NOMO-1 treated with DMSO at 0.1 percent for 48 hours (cell line): ENCODE measurements around the gene CDKN2C.
"Not testable (repeated sequence)": the region's sequence is repeated elsewhere in the genome, so short reads cannot be mapped to it uniquely, and the experiment has no call there.

Source experiments
- DNase-seq: peaks from one replicate; lab custom pipeline; 2025; ENCODE audit not compliant: unreplicated experiment; lab: John Stamatoyannopoulos, UW

The CDKN2C gene

DNA sequence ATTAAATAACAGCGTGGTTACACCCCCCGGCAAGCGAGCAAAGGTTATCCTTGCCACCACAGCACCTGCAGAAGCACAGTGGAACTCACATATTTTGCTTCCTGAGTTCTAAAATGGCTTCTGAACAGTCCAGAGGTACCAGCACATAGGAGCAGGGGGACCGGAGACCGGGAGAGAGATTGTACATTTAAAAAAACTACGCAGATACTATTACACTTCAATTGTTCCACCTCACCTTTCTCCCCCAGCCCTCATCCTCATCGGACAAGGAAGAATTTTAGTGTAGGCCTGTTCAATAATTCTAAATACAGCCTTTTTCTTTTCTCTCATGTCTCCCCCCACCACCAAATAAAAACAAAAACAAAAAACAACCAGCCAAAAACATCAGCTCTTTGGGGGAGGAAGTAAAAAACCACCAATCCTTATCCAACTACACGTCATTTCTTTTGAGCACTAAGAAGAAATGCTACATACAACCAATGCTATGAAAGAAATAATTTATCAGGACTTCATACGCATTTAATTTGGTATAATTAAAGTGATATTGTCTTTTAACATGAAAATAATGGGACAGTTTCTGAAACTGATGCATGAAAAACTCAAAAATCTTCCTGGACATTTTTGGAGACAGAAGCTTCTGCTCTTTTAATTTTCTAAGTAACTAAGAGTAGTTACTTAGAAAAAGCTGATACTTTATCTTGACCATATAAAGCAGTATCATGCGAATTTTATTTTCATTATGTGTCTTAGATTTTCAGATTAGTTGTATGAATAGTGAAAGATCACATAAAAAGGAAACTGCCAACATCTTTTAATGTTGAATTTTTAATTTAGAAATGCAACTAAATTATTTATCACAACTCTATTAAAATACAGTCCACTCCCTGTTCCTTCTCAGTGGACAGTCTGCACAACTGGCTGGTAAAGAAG lies 9.1 kb downstream of the CDKN2C start:
- DNase-seq: no peak

DNA sequence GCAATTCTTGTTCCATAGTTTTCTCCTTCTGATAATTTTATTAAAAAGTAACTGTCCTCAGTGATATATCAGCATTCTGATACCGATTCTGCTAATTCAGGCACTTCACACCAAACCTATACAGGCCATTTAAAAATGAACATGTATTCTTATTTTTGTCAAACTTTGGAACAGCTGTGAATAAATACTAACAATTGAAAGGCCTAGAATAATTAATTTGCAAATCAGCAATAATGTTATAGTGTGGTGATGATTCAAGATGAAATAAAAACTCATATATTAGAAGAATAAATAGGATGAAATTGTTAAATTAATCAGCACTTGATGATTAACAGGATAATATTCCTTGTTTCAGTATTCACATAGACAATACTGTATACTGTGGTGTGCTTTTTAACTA lies 9.9 kb downstream of the CDKN2C start:
- no peak for DNase-seq

DNA sequence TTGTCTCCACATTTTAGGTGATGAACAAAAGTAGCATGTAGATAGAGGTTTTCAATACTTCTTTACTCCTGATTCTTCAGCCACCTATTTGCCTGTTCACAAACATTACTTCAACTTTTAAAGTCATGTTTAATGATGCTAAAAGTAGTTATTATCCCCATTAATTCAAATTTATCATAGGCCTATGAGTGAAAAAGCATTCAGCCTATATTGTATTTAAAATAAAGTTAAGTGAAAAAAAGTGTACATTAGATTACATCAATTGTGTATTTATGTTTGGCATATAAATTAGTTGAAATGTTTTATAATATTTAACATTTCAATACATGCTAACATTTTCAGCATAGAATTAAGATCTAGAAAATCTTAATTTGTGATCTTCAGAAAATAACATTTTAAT lies 10.5 kb downstream of the CDKN2C start:
- DNase-seq: no peak

DNA sequence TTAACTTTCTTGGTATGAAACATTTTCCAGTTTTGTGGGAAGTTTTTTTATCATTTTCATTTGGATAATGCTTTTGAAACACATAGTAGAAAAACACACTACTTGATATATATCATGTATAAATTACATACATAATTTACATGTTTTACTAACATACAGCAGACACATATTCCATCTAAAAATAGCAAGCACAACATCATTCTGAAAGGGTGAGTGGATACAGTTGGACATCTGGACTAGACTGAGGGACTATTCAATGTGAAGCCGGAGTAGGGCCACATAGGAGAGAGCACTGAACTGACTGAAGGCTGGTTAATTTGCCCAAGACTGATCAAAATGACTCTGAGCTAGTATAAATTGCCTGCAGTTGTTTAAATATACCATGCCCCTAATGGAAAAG lies 11.7 kb downstream of the CDKN2C start:
- DNase-seq: no peak

DNA sequence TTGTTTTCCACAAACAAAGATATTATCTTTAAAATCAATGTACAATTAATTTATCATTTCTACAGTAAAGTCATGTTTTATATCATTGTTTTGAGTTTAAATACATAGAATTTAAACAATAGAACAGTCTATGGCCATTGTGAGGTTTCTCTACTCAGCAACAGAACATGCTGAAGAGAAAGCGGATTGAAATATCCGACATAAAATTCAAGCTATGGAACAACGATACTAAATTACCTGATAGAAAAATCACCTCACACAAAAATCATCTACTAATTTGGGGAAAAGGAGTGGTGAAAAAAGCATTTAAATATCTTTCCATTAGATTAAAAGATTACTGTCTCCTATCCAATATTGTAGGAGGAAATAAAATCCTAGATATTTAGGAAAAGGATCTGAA lies 12.6 kb downstream of the CDKN2C start:
- no peak for DNase-seq

DNA sequence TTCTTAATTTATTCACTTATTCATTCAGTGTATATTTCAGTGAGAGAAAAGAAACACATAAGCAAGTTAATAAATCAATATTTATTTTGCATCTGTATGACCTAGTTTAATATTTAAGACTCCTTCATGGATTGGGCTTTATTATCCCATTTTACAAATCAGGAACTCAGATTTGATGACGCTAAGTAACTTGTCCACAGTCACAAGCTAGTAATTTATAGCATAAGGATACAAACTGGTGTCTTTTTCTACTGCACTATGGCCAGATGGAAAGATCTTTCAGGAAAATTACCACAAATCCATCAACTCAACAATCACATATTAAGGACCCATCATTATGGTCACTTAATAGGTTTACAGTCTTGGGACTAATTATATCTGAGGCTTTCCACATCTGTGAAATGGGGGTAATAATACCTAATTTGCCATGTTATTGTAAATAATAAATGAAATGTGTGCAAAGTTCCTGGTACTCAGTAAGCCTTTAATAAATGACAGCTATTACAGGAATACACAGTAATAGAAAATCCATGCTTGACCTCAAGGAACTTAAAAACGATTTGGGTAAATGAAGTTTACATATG lies 13.3 kb downstream of the CDKN2C start:
- DNase-seq: no peak

DNA sequence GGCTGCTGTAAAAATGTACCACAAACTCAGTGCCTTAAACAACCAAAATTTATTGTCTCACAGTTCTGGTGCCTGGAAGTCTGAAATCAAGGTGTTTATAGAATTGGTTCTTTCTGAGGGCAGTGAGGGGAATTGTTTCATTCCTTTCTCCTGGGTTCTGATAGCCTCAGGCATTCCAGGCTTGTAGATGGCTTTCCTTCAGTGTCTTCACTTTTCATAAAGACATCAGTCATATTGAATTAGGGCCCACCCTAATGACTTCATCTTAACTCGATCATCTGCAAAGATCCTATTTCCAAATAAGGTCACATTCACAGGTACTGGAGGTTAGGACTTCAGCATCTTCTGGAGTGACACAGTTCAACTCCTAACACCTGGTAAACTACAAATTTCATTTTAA lies 15.0 kb downstream of the CDKN2C start:
- DNase-seq: no peak

DNA sequence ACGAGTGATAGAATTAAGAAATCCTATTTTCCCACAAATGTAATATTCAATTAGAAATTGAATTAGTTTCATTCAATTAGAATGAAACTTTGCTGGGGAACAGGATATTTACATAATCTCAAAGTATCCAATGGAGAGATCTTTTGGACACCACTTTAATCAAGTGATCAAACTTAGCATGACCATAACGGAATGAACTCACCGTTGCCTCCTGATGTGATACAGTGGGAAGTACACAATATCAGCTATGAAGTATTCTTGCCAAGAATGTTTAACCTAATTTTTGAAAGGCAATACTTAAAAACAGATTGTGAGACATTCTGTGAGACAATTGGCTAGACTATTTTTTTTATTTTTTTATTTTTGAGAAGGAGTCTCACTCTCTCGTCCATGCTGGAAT lies 16.6 kb downstream of the CDKN2C start:
- no peak for DNase-seq

DNA sequence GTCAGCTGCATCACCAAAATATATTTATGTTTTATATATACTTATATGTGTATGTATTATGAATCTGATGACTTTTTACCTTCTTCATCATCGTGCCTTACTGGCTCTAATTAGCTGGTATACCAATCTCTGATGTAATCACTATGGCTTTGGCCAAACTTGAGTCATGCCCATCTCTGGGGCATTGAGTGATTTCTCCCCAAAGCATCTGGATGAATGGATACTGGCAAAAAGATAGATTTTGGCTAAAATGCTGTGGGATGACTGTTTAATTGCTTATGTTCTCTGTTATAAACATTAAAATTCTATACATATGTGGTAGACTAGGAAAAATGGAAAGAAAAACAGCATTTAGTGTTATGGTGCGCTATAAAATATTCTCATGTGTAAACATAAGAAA lies 19.6 kb downstream of the CDKN2C start:
- DNase-seq: no peak

DNA sequence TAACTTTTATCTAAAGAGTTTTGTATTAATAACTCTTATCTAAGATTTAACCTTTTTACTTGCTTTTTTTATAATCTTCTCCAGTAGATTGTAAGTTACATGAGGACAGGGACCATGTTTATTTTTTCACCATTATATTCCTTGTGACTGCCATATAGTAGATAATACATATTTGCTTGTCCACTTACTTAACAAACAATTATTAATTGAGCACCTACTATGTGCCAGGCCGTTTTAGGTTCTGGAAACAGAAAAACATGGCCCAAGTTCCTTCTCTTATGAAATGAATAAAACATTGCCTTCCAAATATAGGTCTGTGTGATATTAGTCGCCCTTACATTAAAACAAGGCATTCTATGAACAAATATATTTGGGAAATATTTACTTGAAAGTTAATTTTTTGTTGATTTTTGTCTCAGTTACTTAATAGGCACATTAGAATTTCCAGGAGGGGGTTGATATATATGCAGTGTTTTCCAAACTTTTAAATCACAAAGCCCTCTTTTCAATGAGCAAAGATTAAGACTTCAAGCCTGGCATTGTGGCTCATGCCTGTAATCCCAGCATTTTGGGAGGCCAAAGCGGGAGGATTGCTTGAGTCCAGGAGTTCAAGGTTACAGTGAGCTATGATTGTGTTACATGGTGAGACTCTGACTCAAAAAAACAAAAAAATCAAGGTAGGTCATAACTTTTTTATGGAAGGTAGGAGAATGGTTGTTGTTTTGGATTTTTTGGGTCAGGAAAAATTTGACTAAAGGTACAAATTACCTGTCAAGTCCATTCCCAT lies 22.7 kb downstream of the CDKN2C start:
- no peak for DNase-seq

DNA sequence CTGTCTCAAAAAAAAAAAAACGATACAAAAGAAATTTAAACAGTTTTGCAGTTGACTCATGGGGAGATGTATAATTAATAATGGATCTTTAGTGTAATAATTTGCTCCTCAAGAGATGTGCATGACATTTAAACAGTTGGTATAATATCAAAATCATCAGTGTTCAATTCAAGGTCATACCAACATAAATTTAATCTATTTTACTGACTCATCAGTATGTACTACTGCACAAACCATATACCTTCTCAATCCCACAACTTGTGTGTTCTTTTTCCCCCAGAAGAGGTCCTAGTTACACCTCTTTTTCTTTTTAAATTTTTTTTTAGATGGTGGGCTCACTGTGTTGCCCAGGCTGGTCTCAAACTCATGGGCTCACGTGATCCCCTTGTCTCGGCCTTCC lies 23.6 kb downstream of the CDKN2C start:
- DNase-seq: no peak

DNA sequence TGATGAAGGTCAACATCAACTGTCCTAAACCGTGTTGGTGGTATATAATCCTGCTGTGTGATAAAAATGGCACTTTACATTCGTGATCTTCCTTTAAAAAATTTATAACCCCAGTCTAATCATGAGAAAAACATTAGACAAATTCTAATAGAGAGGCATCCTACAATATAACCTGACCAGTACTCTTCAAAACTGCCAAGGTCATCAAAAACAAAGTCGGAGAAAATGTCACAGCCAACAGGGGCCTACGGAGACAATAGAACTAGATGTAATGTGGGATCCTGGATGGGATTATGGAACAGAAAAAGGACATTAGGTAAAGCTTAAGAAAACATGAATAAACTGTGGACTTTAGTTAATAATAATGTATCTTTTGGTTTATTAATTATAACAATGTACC lies 25.0 kb downstream of the CDKN2C start:
- DNase-seq: no peak

DNA sequence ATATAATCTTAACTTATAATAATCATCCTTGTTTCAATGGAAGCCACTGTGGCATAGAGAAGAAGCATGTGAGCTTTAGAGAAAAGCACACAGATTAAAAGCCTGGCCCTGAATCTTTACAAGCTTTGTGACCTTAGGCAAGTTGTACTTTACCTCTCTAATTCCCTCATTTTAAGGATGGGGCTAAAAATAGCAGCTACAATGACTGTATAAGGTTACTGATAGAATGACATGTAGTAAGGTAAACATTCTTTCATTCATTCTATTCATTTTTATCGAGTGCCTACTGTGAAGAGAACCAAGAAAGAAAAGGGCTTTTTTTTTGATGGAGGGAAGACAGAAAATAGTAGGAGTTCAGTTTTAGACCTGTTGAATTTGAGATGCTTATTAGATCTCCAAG lies 25.6 kb downstream of the CDKN2C start:
- no peak for DNase-seq

DNA sequence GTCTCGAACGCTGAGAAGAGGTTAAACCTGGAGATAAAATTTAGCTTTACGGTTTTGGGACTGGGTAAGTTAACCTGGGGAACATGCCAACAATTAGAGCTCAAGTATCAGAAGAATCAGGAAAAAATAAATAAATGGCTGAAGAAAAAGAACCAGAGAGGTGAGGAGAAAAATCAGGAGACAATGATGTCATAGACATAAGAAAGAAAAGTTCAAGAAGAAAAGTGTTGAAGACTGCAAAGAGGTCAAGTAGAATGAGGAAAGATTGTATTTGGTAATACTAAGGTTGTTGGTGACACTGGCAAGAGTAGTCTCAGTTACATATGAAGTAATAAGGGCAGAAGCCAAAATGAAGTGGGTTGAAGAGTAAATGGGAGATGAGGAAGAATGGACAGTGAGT lies 26.0 kb downstream of the CDKN2C start:
- DNase-seq: no peak

DNA sequence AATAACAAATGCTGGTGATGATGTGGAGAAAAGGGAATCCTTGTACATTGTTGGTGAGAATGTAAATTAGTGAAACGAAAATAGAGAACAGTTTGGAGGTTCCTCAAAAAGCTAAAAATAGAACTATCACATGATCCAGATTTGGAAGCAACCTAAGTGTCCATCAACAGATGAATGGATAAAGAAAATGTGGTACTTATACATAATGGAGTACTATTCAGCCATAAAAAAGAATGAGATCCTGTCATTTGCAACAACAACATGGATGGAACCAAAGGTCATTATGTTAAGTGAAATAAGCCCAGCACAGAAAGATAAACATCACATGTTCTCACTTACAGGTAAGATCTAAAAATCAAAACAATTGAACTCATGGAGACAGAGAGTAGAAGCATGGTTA lies 29.3 kb downstream of the CDKN2C start:
- DNase-seq: not testable (repeated sequence)

DNA sequence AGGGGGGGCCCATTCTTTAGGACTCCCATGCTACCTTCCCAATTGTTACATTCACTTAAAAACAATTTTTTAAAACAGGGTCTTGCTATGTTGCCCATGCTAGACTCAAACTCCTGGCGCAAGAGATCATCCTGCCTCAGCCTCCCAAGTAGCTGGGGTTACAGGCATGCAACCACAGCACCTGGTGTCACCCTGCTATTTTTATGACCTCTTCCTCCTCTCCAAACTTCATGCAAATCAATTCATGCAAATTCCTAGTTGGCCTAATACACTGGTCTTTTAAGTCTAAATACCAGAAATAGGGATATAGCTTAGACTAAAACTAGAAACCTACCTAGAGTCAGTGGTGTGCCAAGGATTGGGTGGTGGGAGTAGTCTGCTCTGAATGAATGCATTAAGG lies 30.1 kb downstream of the CDKN2C start:
- DNase-seq: no peak

DNA sequence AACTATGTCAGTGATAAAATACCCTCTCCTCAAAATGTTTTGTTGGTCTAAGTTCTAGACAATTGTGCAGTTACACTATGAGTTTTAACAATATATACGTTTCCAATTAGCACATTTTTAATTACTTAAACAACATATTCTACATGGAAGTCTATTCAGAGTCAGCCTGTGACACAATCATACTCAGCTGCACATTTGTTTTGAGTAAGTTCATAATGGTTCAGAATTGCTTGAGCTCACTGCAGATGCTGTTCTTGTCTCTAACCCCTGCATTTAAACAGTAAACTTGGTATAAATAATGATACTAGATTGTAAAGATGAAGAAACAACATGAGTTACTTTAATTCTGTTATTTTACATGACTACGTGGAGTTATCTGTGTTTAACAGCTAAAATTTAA lies 30.6 kb downstream of the CDKN2C start:
- no peak for DNase-seq

DNA sequence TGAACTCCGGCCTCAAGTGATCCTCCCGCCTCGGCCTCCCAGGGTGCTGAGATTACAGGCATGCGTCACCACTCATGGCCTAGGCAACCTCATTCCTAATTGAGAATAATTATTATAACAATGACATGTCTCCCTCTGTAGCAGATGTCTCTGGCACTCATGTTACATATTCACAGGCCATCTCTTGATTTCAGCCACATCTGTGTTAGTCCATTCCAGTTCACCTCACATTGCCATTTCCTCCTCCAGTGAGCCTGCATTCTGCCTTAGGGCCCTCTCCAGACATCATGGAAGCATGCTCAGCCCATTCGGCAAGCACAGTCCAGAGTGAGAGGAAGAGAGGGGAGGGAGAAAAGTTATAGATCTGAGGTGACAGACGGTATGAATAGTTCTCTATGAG lies 32.5 kb downstream of the CDKN2C start:
- DNase-seq: no peak

DNA sequence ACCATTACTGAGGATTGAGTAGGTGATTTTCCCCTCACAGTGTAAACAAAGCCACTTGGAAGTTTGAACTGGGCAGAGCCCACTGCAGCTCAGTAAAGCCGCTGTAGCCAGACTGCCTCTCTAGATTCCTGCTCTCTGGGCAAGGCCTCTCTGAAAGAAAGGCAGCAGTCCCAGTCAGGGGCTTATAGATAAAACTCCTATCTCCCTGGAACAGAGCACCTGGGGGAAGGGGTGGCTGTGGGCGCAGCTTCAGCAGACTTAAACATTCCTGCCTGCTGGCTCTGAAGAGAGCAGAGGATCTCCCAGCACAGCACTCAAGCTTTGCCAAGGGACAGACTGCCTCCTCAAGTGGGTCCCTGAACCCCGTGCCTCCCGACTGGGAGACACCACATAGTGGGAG lies 35.5 kb downstream of the CDKN2C start:
- DNase-seq: not testable (repeated sequence)

DNA sequence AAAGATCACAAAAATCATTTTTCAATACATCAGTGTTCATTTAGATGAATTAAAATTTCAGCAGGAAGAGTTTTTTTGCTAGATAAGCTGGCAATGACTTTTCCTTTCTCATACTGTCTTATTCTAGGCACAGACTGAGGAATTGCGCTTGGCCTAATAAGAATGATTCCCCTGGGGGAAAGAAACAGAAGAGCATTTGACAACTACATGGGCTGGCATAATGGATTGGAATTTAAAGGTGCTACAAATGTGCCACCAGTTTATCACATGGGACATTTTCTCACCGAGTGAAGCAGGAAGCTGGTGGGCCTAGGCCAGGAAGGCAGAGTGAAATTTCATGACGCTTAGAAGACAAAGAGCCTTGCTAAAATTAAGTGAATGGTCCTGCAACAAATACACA lies 39.3 kb downstream of the CDKN2C start:
- no peak for DNase-seq

DNA sequence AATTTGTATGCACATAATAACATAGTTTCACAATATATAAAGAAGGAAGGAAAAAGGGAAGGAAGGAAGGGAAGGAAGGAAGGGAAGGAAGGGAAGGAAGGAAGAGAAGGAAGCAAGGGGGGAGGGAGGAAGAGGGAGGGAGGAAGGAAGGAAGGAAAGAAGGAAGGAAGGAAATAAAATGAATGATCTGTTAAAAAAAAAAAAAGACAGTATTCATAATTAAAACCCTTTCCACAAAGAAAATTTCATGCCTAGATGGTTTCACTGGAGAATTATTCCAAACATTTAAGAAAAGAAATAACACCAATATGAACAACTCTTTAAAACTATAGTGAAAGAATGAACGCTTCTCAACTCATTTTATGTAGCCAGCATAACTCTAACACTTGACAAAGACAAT lies 44.8 kb downstream of the CDKN2C start:
- no peak for DNase-seq

DNA sequence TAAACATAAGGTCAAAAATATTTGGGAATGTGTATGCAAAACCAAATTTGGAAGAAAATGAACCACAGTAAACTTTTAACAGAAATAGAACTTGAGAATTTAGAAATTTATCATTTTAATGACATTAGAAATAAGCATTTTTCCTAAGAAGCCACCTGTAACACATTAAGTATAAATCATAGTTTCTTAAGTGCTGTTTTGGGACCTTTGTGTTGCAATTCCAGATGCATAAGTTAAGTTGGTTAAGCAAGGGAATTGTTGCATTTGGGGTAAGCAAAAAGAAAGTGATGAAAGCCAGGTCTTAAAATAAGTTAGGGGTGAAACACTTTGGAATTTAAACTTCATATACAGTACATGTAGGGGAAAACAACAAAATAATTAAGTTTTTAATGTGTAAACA lies 49.8 kb downstream of the CDKN2C start:
- peak; percentile 7 for DNase-seq
